ENCODE measurements around the gene TMPRSS7. TPM values are rescaled to one million over a fixed set of nuclear protein-coding genes. Genes with fewer than 3 reads are reported as not detected.

TMPRSS7 gene
- total RNA-seq, 1 experiment from 2014 or later: not detected

DNA sequence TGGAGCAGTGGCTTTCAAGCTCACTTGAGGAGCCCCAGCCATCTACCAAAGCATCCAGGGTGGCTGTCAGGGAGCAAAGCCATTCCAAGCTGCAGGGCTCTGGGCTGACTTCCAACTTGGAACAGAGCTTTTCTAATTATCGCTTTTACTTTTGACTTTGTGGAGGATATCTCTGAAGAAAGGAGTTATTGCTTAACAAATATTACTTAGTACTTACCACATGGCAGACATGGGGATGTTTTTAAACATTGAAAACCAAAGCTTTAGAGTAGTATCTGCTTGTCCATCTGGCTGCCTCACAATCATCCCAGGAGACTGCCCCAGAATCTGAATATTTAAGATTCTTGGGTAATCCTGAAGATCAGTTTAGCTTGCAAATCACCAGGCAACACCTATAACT lies 26.9 kb upstream of the TMPRSS7 start (continued):
- TF ChIP-seq, protein P1, sequence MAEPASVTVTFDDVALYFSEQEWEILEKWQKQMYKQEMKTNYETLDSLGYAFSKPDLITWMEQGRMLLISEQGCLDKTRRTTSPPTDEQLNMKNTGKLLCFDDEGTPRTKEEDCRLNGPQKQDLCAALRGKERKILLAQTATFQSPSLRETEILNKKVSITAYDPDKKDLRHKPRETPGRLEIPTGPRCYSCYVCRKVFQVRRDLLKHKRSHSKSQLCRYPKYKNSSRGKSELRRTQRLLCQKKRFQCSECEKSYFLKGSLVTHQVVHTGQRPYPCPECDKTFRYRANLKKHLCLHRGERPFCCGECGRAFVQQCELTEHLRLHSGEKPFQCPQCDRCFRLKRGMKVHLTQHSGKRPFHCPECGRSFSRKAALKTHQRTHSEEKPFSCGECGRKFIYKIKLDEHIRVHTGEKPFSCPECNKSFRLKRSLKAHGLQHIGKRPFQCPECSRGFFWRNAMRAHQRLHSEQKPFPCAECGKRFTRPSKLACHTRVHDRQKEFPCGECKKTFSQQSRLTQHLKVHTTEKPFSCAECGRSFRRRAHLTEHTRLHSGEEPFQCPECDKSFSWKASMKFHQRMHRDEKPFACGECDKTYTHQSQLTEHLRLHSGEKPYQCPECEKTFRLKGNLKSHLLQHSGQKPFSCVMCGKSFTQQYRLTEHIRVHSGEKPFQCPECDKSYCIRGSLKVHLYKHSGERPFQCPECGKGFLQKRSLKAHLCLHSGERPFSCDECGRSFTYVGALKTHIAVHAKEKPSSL (CRISPR knock-in tag; conservative IDR thresholded peaks at IDR 0.05): no peak
- TF ChIP-seq, protein P2, sequence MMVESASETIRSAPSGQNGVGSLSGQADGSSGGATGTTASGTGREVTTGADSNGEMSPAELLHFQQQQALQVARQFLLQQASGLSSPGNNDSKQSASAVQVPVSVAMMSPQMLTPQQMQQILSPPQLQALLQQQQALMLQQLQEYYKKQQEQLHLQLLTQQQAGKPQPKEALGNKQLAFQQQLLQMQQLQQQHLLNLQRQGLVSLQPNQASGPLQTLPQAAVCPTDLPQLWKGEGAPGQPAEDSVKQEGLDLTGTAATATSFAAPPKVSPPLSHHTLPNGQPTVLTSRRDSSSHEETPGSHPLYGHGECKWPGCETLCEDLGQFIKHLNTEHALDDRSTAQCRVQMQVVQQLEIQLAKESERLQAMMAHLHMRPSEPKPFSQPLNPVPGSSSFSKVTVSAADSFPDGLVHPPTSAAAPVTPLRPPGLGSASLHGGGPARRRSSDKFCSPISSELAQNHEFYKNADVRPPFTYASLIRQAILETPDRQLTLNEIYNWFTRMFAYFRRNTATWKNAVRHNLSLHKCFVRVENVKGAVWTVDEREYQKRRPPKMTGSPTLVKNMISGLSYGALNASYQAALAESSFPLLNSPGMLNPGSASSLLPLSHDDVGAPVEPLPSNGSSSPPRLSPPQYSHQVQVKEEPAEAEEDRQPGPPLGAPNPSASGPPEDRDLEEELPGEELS (CRISPR knock-in tag; IDR thresholded peaks at IDR 0.05): no peak
- TF ChIP-seq, protein P3, sequence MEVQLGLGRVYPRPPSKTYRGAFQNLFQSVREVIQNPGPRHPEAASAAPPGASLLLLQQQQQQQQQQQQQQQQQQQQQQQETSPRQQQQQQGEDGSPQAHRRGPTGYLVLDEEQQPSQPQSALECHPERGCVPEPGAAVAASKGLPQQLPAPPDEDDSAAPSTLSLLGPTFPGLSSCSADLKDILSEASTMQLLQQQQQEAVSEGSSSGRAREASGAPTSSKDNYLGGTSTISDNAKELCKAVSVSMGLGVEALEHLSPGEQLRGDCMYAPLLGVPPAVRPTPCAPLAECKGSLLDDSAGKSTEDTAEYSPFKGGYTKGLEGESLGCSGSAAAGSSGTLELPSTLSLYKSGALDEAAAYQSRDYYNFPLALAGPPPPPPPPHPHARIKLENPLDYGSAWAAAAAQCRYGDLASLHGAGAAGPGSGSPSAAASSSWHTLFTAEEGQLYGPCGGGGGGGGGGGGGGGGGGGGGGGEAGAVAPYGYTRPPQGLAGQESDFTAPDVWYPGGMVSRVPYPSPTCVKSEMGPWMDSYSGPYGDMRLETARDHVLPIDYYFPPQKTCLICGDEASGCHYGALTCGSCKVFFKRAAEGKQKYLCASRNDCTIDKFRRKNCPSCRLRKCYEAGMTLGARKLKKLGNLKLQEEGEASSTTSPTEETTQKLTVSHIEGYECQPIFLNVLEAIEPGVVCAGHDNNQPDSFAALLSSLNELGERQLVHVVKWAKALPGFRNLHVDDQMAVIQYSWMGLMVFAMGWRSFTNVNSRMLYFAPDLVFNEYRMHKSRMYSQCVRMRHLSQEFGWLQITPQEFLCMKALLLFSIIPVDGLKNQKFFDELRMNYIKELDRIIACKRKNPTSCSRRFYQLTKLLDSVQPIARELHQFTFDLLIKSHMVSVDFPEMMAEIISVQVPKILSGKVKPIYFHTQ (CRISPR knock-in tag; IDR thresholded peaks at IDR 0.05): no peak
- TF ChIP-seq, protein P4, sequence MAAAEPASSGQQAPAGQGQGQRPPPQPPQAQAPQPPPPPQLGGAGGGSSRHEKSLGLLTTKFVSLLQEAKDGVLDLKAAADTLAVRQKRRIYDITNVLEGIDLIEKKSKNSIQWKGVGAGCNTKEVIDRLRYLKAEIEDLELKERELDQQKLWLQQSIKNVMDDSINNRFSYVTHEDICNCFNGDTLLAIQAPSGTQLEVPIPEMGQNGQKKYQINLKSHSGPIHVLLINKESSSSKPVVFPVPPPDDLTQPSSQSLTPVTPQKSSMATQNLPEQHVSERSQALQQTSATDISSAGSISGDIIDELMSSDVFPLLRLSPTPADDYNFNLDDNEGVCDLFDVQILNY (CRISPR knock-in tag; IDR thresholded peaks at IDR 0.05): no peak

DNA sequence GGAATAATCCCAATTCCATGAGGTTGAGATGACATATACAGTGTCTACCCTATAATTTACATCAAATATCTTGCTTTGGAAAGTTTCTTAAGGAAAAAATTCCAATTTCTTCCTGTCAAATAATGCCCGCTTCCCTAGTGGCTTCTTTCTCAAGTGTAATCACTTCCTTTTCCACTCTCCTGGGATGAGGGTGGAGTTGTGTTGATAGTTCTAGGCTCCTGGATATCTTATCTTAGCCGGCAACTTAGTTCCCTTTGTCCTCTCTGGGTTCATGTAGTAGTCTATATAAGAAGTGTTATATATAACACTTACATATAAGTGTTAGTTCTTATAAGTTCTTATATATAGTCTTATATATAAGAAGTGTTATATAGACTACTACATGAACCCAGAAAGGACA lies 24.9 kb upstream of the TMPRSS7 start:
- ChIA-PET POLR2A (no interaction called here), CTCF (no interaction called here)
- H3K36me3 Mint-ChIP-seq: peaks cover 3% of the 10 kb centered on the region; the same call in 1 of the 2 replicates

DNA sequence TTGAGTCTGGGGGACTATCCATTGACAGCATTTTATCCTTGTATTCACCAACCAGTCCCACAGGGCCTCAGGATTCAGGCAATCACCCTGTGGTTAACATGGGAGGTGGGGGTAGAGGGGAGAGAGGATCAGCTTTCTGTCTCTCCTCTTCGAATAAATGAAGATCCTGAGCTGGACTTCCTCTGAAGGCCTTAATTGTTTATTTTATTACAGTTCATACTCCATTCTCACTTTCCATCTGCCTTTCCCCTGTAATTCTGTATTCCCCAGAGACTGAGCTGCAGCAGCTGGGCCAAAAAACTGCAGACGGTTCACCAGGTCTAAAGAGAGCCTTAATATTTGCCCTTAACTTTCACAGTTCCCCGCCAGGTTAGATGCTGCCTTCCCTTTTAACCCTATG lies 23.9 kb upstream of the TMPRSS7 start:
- POLR2A ChIA-PET: no interaction called here
- Mint-ChIP-seq H3K9me3 (no peaks in the 10 kb centered on the region), H3K4me1 (peaks cover 9% of the 10 kb centered on the region; the same call in 1 of the 2 replicates), H3K27me3 (ENCODE audit: low read depth) (no peaks in the 10 kb centered on the region), H3K27ac (no peak overlapping the region), H3K4me3 (no peak overlapping the region), H3K36me3 (no peaks in the 10 kb centered on the region)
- DNase-seq (ENCODE audit: low spot score) (no peak), ATAC-seq (no peak)
- CTCF ChIA-PET: no interaction called here
- TF ChIP-seq, protein P5, sequence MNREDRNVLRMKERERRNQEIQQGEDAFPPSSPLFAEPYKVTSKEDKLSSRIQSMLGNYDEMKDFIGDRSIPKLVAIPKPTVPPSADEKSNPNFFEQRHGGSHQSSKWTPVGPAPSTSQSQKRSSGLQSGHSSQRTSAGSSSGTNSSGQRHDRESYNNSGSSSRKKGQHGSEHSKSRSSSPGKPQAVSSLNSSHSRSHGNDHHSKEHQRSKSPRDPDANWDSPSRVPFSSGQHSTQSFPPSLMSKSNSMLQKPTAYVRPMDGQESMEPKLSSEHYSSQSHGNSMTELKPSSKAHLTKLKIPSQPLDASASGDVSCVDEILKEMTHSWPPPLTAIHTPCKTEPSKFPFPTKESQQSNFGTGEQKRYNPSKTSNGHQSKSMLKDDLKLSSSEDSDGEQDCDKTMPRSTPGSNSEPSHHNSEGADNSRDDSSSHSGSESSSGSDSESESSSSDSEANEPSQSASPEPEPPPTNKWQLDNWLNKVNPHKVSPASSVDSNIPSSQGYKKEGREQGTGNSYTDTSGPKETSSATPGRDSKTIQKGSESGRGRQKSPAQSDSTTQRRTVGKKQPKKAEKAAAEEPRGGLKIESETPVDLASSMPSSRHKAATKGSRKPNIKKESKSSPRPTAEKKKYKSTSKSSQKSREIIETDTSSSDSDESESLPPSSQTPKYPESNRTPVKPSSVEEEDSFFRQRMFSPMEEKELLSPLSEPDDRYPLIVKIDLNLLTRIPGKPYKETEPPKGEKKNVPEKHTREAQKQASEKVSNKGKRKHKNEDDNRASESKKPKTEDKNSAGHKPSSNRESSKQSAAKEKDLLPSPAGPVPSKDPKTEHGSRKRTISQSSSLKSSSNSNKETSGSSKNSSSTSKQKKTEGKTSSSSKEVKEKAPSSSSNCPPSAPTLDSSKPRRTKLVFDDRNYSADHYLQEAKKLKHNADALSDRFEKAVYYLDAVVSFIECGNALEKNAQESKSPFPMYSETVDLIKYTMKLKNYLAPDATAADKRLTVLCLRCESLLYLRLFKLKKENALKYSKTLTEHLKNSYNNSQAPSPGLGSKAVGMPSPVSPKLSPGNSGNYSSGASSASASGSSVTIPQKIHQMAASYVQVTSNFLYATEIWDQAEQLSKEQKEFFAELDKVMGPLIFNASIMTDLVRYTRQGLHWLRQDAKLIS (CRISPR knock-in tag; IDR thresholded peaks at IDR 0.05; ENCODE audit: borderline replicate concordance): no peak
- TF ChIP-seq, protein P6, sequence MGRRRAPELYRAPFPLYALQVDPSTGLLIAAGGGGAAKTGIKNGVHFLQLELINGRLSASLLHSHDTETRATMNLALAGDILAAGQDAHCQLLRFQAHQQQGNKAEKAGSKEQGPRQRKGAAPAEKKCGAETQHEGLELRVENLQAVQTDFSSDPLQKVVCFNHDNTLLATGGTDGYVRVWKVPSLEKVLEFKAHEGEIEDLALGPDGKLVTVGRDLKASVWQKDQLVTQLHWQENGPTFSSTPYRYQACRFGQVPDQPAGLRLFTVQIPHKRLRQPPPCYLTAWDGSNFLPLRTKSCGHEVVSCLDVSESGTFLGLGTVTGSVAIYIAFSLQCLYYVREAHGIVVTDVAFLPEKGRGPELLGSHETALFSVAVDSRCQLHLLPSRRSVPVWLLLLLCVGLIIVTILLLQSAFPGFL (CRISPR knock-in tag; IDR thresholded peaks at IDR 0.05; ENCODE audit: borderline replicate concordance): no peak
- no peak for TF ChIP-seq ZNF317 (CRISPR knock-in tag; IDR thresholded peaks at IDR 0.05; ENCODE audit: borderline replicate concordance, low read depth)
- TF ChIP-seq, protein P2 (CRISPR knock-in tag; IDR thresholded peaks at IDR 0.05): no peak
- no peak for TF ChIP-seq KAT7 (CRISPR knock-in tag; IDR thresholded peaks at IDR 0.05; ENCODE audit: borderline replicate concordance)

More for the DNA sequence above, 24.9 kb upstream of the TMPRSS7 start:
- DNase-seq (ENCODE audit: low spot score) (no peak), ATAC-seq (no peak)
- no peaks in the 10 kb centered on the region for H3K9me3 Mint-ChIP-seq
- H3K27me3 Mint-ChIP-seq (ENCODE audit: low read depth): no peaks in the 10 kb centered on the region
- no peak overlapping the region for H3K27ac Mint-ChIP-seq
- TF ChIP-seq ESRRA (CRISPR knock-in tag; IDR thresholded peaks at IDR 0.05; ENCODE audit: borderline replicate concordance): no peak
- no peak for TF ChIP-seq TEAD4 (CRISPR knock-in tag; IDR thresholded peaks at IDR 0.05)
- TF ChIP-seq MXD4 (CRISPR knock-in tag; IDR thresholded peaks at IDR 0.05; ENCODE audit: borderline replicate concordance): no peak
- TF ChIP-seq TCF7 (CRISPR knock-in tag; IDR thresholded peaks at IDR 0.05; ENCODE audit: low read depth): no peak
- TF ChIP-seq FOXJ3 (CRISPR knock-in tag; IDR thresholded peaks at IDR 0.05; ENCODE audit: borderline replicate concordance): no peak
- TF ChIP-seq ZNF263 (CRISPR knock-in tag; IDR thresholded peaks at IDR 0.05; ENCODE audit: low read depth): no peak
- no peak for TF ChIP-seq ZNF121 (CRISPR knock-in tag; IDR thresholded peaks at IDR 0.05)
- TF ChIP-seq, protein P7, sequence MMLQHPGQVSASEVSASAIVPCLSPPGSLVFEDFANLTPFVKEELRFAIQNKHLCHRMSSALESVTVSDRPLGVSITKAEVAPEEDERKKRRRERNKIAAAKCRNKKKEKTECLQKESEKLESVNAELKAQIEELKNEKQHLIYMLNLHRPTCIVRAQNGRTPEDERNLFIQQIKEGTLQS (CRISPR knock-in tag; conservative IDR thresholded peaks at IDR 0.05): no peak
- TF ChIP-seq SOX15 (CRISPR knock-in tag; IDR thresholded peaks at IDR 0.05): no peak
- TF ChIP-seq, protein P8, sequence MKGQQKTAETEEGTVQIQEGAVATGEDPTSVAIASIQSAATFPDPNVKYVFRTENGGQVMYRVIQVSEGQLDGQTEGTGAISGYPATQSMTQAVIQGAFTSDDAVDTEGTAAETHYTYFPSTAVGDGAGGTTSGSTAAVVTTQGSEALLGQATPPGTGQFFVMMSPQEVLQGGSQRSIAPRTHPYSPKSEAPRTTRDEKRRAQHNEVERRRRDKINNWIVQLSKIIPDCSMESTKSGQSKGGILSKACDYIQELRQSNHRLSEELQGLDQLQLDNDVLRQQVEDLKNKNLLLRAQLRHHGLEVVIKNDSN (CRISPR knock-in tag; IDR thresholded peaks at IDR 0.05): no peak
- TF ChIP-seq ZBTB21 (CRISPR knock-in tag; IDR thresholded peaks at IDR 0.05; ENCODE audit: borderline replicate concordance): no peak
- no peak for TF ChIP-seq OVOL2 (CRISPR knock-in tag; IDR thresholded peaks at IDR 0.05; ENCODE audit: borderline replicate concordance)
- no peak for TF ChIP-seq FOXK1 (CRISPR knock-in tag; IDR thresholded peaks at IDR 0.05)
- H3K4me1 Mint-ChIP-seq: peaks cover 9% of the 10 kb centered on the region; the same call in 1 of the 2 replicates
- H3K4me3 Mint-ChIP-seq: no peak overlapping the region
